AG09319 (cell line): ENCODE results near the gene IDE.

Experiments used
- DNase-seq: peaks from one replicate; pipeline ENCODE4 v3.0.0-alpha.2; 2010; ENCODE audit warnings: low read depth; ENCODE audit errors: extremely low read depth
- CTCF ChIP-seq: IDR thresholded peaks from 2 replicates; pipeline ENCODE4 v1.5.1; 2011; ENCODE audit warnings: low read depth, mild to moderate bottlenecking, inconsistent platforms, low read length, moderate library complexity

IDE gene

GRCh38 chr10:92434385-92434784, 139.5 kb downstream of the IDE start:
- DNase-seq: no peak
- no peak for TF ChIP-seq CTCF

- DNase-seq: no peak
- TF ChIP-seq CTCF: no peak
Observed at GRCh38 chr10:92432596-92432995, 141.3 kb downstream of the IDE start.

- no peak for TF ChIP-seq CTCF
- no peak for DNase-seq
Observed at GRCh38 chr10:92430103-92430502, 143.8 kb downstream of the IDE start.

- no peak for TF ChIP-seq CTCF
- no peak for DNase-seq
Observed at GRCh38 chr10:92421550-92421949, 152.3 kb downstream of the IDE start.

GRCh38 chr10:92420546-92421275, 153.2 kb downstream of the IDE start:
- no peak for DNase-seq
- TF ChIP-seq CTCF: no peak

GRCh38 chr10:92419740-92420545, 153.9 kb downstream of the IDE start:
- DNase-seq: no peak

More at GRCh38 chr10:92419740-92420545, 153.9 kb downstream of the IDE start:
- peak; percentile 39 for TF ChIP-seq CTCF
